Brain microvascular endothelial cell (primary cell): ENCODE data around the gene TMEM176A.

Source experiments
- DNase-seq: peaks from one replicate; pipeline ENCODE4 v3.0.0-alpha.2; 2020
- H3K27ac ChIP-seq: fragments of 250-450 bp; sonication (Bioruptor Pico); 2 replicates; pipeline ENCODE4 v1.5.1; 2020; ENCODE audit warnings: mild to moderate bottlenecking, moderate library complexity
- H3K27me3 ChIP-seq: fragments of 250-450 bp; sonication (Bioruptor Pico); replicated peaks from 2 replicates; pipeline ENCODE4 v1.5.1; 2020; ENCODE audit warnings: mild to moderate bottlenecking
- H3K36me3 ChIP-seq: fragments of 250-450 bp; sonication (Bioruptor Pico); replicated peaks from 2 replicates; pipeline ENCODE4 v1.5.1; 2020; ENCODE audit warnings: mild to moderate bottlenecking
- H3K4me3 ChIP-seq: 2 replicates; pipeline ENCODE4 v1.5.1; 2011; ENCODE audit warnings: low read depth, mild to moderate bottlenecking, control low read depth, low read length, moderate library complexity
- in situ Hi-C: cut with HindIII; loops from 2 replicates; pipeline ENCODE4 v1.10.0; 2017; ENCODE audit warnings: low sequenced_read_pairs, low pct_ligation_motif_present
- TF ChIP-seq, protein P1 (sequence below): IDR thresholded peaks from 2 replicates; pipeline ENCODE4 v1.5.1; 2011; ENCODE audit warnings: low read depth, mild to moderate bottlenecking, moderate library complexity, low read length, control low read depth, inconsistent platforms; ENCODE audit errors: missing control alignments

The TMEM176A gene

DNA sequence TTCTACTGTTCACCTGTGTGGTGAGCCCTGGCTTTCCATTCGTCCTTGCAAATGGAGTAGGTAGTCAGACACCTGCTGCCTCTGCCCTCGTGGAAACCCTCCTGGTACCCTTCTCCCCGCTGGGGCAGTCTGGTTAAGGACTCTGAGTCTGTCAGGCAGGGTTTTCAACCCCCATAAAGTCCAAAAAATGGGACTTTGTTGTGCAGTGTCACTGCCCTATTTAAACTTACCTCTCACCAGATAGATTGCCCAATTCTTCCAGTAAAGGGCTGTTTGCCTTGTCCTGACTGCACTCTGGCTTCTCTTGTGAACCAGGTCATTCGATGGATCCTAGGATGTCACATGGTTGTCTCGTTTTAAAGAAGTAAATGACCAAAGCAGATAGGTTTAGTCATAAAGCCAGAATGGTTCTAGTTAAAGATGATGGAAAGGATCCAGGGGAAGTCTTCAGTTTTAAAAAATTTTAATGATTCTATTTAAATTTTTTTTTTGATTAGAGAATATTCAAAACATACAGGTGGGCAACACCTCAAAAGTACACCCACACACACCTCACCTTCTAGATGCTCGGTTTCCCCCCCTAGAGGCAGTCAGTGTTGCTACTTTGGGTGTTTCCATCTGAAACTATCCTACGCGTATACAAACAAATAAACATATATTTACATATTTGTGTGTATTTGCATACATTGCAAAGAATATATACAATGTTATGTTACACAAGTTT, 22.4 kb upstream of the TMEM176A start:
- Histone ChIP-seq H3K4me3 (no peak overlapping the region), H3K27ac (no peak overlapping the region), H3K27me3 (no peaks in the 10 kb centered on the region), H3K36me3 (no peaks in the 10 kb centered on the region)
- DNase-seq: no peak
- in situ Hi-C loops: no loop called here
- TF ChIP-seq, protein P1, sequence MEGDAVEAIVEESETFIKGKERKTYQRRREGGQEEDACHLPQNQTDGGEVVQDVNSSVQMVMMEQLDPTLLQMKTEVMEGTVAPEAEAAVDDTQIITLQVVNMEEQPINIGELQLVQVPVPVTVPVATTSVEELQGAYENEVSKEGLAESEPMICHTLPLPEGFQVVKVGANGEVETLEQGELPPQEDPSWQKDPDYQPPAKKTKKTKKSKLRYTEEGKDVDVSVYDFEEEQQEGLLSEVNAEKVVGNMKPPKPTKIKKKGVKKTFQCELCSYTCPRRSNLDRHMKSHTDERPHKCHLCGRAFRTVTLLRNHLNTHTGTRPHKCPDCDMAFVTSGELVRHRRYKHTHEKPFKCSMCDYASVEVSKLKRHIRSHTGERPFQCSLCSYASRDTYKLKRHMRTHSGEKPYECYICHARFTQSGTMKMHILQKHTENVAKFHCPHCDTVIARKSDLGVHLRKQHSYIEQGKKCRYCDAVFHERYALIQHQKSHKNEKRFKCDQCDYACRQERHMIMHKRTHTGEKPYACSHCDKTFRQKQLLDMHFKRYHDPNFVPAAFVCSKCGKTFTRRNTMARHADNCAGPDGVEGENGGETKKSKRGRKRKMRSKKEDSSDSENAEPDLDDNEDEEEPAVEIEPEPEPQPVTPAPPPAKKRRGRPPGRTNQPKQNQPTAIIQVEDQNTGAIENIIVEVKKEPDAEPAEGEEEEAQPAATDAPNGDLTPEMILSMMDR: no peak

DNA sequence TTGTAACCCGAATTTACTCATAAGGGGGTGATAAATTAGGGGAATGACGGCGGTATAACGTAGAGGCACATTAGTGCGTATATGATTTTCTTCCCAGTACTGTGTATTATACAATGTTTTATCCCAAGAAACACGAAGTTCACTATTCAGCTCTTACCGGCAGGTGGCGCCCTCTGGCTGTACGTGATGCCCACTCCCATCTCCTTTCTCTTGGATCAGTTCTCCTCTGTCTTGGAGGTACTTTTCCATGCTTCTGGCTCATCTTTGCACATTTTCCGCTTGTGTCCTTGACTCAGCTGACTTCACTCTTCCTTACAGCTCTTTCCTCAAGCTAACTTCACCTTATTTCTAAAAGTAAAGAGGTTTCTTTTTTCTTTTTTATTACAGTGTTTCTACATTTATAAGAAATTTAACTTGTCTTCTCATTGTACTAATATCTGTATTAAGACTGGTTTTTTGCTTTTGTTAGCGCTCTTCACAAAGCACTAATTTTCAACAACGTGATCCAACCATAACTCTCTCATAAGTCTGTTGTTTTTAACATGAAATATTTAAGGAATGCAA, 21.7 kb upstream of the TMEM176A start:
- DNase-seq: peak; percentile 76
- H3K27ac ChIP-seq: no peak overlapping the region
- in situ Hi-C loops: no loop called here
- TF ChIP-seq, protein P1: peak; percentile 93
- no peak overlapping the region for H3K4me3 ChIP-seq
- no peaks in the 10 kb centered on the region for H3K27me3 ChIP-seq
- no peaks in the 10 kb centered on the region for H3K36me3 ChIP-seq

DNA sequence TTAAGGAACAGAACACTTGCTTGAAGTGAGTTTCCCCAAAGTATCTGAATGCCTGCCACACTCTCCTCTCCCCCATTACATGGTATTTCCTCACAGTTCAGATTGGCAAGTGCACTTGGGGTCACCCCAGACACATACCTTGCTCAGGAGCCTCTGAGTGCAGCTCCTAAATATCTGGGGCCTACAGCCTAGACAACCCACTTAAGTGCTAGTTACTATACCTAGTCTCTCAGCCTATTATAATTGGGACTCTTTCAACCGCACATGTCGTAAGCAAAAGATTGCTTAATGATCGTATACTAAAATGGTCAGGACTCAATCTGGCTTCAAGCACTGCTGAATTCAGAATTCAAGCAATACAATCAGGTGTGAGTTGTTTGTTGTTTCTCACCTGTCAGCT, 20.3 kb upstream of the TMEM176A start:
- H3K4me3 ChIP-seq: no peak overlapping the region
- in situ Hi-C loops: no loop called here
- H3K36me3 ChIP-seq: no peaks in the 10 kb centered on the region
- TF ChIP-seq, protein P1: no peak
- no peaks in the 10 kb centered on the region for H3K27me3 ChIP-seq
- no peak for DNase-seq
- H3K27ac ChIP-seq: no peak overlapping the region

DNA sequence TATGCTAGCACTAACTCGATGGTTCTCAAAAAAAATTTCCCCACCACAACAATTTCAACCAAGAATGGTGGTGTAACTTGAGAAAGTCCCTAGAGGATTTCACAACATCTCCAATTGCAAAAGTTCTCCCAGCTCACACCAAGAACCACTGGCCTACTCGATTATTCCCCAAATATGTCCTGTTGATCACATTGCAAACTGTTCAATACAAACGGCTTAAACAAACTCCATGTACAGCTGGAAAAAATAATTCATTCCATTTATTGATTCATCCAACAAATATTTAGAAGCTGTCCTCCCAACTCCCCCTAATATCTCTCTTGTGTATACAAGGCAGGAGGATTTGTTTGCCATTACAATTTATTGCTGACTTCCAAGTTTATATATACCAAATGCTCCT, 19.5 kb upstream of the TMEM176A start:
- H3K27me3 ChIP-seq: no peaks in the 10 kb centered on the region
- no peak overlapping the region for H3K27ac ChIP-seq
- no peak overlapping the region for H3K4me3 ChIP-seq
- in situ Hi-C loops: no loop called here
- peak; percentile 25 for DNase-seq
- TF ChIP-seq, protein P1: no peak
- no peaks in the 10 kb centered on the region for H3K36me3 ChIP-seq

DNA sequence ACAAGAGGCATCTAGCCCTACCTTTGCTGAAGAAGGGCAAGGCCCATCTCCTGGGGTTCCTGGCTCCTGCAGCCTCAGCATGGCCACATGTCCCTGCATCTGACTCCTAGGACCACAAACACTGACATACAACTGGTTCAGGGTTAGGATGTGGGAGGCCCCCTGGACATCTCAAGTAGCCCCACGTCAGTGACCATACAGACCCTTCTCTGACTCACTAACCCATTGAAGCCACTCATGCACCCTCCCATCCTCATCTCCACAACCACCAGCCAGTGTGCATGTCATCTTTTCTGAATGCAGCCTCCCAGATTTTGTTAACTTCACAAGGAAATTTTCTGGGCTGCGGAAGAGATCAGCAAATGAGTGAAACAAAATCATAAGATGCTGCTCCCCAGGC, 18.6 kb upstream of the TMEM176A start:
- Histone ChIP-seq H3K27ac (no peak overlapping the region), H3K36me3 (no peaks in the 10 kb centered on the region), H3K27me3 (no peaks in the 10 kb centered on the region), H3K4me3 (no peak overlapping the region)
- no peak for DNase-seq
- in situ Hi-C loops: no loop called here
- TF ChIP-seq, protein P1: no peak

DNA sequence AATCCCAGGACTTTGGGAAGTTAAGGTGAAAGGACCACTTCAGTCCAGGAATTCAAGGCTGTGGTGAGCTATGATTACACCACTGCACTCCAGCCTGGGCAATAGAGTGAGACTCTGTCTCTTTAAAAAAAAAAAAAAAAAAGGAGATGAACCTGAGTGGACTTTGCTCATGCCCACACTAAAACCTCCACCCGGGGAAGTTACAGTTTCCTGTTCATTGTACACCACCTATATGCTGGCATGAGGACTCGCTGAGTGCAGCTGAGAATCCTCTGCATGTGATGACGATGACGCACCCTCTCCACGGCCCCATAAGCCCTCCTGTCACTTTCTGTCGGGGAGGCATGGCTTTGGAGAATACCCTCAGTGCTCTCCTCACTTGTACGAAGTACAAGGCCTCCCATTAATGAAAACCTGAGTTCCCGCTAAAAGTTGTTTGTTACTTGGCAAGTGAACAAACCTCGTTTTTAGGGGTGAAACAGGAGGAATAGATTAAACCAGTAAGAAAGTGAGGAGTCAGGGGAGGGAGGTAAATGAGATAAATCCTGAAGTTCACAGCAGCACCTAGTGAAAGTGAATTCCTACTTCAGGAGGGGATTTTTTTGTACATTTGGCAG, 16.3 kb upstream of the TMEM176A start:
- H3K27me3 ChIP-seq: no peaks in the 10 kb centered on the region
- in situ Hi-C loops: no loop called here
- no peak for DNase-seq
- no peak overlapping the region for H3K4me3 ChIP-seq
- H3K36me3 ChIP-seq: no peaks in the 10 kb centered on the region
- no peak overlapping the region for H3K27ac ChIP-seq
- TF ChIP-seq, protein P1: no peak
